Skeletal muscle tissue (tissue), 4 donors: ENCODE data around the gene PAK2. TPM values are rescaled to one million over a fixed set of nuclear protein-coding genes. Genes with fewer than 3 reads are reported as not detected.

ENCODE experiments used
- H3K27ac ChIP-seq: one replicate; pipeline ENCODE4 v1.7.0; 2013; ENCODE audit warnings: mild to moderate bottlenecking, low read depth, low read length, inconsistent platforms
- H3K27me3 ChIP-seq, 3 donors: one replicate each; pipeline ENCODE4 v1.7.0; 2013; ENCODE audit warnings: low read length in 3 of 3; ENCODE audit not compliant: control insufficient read depth in 3 of 3, insufficient read depth in 3 of 3
- H3K36me3 ChIP-seq, 3 donors: one replicate each; pipeline ENCODE4 v1.7.0; 2013; ENCODE audit warnings: low read length in 3 of 3; ENCODE audit not compliant: control insufficient read depth in 3 of 3, insufficient read depth in 3 of 3
- H3K4me1 ChIP-seq, 3 donors: one replicate each; pipeline ENCODE4 v1.7.0; 2013; ENCODE audit warnings: low read length in 3 of 3, mild to moderate bottlenecking in 3 of 3; ENCODE audit not compliant: control insufficient read depth in 3 of 3, insufficient read depth in 3 of 3
- H3K4me3 ChIP-seq, 3 donors: one replicate each; pipeline ENCODE4 v1.7.0; 2013; ENCODE audit warnings: low read length in 3 of 3
- H3K9ac ChIP-seq, 3 donors: one replicate each; pipeline ENCODE4 v1.7.0; 2013; ENCODE audit warnings: low read length in 3 of 3, mild to moderate bottlenecking in 3 of 3, moderate library complexity in 2 of 3, low read depth in 1 of 3
- H3K9me3 ChIP-seq, 3 donors: one replicate each; pipeline ENCODE4 v1.7.0; 2013; ENCODE audit warnings: low read length in 3 of 3; ENCODE audit not compliant: control insufficient read depth in 3 of 3
- total RNA-seq: library from RNA; depleted of rRNA; stranded (reverse); fragments of >200 nt; gene quantifications from one replicate; pipeline ENCODE4 v1.2.3, GENCODE V29; 2014
- donor health status: Osteomylitis.

Gene PAK2
- total RNA-seq, 1 donor from 2014 or later: 24.5 TPM

DNA sequence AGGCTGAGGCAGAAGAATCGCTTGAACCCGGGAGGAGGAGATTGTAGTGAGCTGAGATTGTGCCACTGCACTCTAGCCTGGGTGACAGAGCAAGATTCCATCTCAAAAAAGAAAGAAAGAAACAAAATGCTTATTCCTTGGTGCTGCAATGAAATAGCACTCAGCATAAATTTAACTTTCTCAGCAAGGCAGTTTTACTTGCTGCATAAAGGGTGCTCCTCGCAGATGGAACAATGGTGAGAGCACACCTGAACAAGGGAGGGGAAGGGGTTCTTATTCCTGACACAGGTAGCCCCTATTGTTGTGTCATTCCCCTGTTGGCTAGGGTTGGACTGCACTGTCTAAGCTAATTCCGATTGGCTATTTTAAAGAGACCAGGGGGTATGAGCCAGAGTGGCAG is 17.1 kb downstream of the PAK2 start:
- Histone ChIP-seq H3K9me3 (peaks cover 0 to 4% (median 0%) of the 10 kb centered on the region in 3 donors), H3K27me3 (no peaks in the 10 kb centered on the region), H3K36me3 (peaks cover 0 to 3% (median 0%) of the 10 kb centered on the region in 3 donors), H3K4me1 (peaks cover 0 to 13% (median 0%) of the 10 kb centered on the region in 3 donors), H3K9ac (no peak overlapping the region), H3K27ac (no peak overlapping the region), H3K4me3 (no peak overlapping the region)

DNA sequence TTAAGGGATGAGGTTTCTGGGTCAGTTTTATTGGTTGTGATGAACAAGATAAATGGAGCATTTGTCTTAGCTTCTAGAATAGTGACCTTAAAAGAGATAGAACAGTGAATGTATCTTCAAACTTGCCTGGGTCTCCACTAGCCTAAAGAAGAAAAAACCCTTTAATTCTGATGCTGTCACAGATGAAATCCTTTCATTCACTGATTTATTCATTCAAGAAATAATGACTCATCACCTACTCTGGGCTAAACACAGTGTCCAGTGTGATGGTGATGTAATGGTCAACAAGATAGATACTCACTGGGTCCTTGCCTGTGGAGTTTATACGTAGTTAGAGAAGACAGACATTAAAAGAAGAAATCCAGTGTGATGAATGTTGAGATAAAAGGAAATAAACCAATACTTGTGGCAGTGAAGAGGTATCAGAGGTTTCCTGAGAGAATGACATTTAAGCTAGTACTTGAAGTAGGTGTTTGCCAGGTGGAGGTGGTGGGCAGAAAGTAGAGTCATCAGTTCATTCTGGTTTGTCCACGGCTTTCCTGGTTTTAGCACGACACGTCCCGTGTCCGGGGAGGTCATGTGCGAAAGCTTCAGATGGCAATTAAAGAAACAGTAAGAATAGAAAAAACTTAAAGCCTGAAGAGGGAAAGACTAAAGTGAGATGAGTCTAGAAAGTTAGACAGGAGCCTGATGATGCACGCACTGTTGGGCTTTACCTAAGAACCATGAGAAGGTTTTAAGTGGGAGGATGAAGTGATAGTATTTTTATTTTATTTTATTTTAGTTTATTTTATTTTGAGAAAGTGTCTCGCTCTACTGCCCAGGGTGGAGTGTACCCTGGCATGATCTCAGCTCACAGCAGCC is 18.5 kb downstream of the PAK2 start:
- no peaks in the 10 kb centered on the region for H3K27me3 ChIP-seq
- H3K4me3 ChIP-seq: peak overlapping the region in 1 of 3 donors; percentile 0
- no peak overlapping the region for H3K27ac ChIP-seq
- peaks cover 0 to 4% (median 0%) of the 10 kb centered on the region in 3 donors for H3K9me3 ChIP-seq
- H3K9ac ChIP-seq: no peak overlapping the region
- H3K4me1 ChIP-seq: peaks cover 0 to 13% (median 0%) of the 10 kb centered on the region in 3 donors
- peaks cover 0 to 3% (median 0%) of the 10 kb centered on the region in 3 donors for H3K36me3 ChIP-seq

- Histone ChIP-seq H3K4me3 (no peak overlapping the region), H3K4me1 (no peaks in the 10 kb centered on the region), H3K27ac (no peak overlapping the region), H3K36me3 (no peaks in the 10 kb centered on the region), H3K27me3 (no peaks in the 10 kb centered on the region), H3K9me3 (no peaks in the 10 kb centered on the region), H3K9ac (no peak overlapping the region)
Observed at GRCh38 chr3:196763179-196763578, 23.5 kb downstream of the PAK2 start.

- Histone ChIP-seq H3K4me3 (no peak overlapping the region), H3K9ac (no peak overlapping the region)
Observed at GRCh38 chr3:196765454-196765853, 25.8 kb downstream of the PAK2 start.

GRCh38 chr3:196771067-196771466 is 31.4 kb downstream of the PAK2 start:
- no peak overlapping the region for H3K9ac ChIP-seq
- H3K9me3 ChIP-seq: no peaks in the 10 kb centered on the region
- no peaks in the 10 kb centered on the region for H3K27me3 ChIP-seq
- no peak overlapping the region for H3K4me3 ChIP-seq
- no peaks in the 10 kb centered on the region for H3K36me3 ChIP-seq
- H3K27ac ChIP-seq: no peak overlapping the region
- peaks cover 6 to 16% (median 8%) of the 10 kb centered on the region in 3 donors for H3K4me1 ChIP-seq

More at GRCh38 chr3:196765454-196765853, 25.8 kb downstream of the PAK2 start:
- H3K36me3 ChIP-seq: no peaks in the 10 kb centered on the region
- no peak overlapping the region for H3K27ac ChIP-seq
- no peaks in the 10 kb centered on the region for H3K4me1 ChIP-seq
- H3K9me3 ChIP-seq: no peaks in the 10 kb centered on the region
- H3K27me3 ChIP-seq: no peaks in the 10 kb centered on the region

DNA sequence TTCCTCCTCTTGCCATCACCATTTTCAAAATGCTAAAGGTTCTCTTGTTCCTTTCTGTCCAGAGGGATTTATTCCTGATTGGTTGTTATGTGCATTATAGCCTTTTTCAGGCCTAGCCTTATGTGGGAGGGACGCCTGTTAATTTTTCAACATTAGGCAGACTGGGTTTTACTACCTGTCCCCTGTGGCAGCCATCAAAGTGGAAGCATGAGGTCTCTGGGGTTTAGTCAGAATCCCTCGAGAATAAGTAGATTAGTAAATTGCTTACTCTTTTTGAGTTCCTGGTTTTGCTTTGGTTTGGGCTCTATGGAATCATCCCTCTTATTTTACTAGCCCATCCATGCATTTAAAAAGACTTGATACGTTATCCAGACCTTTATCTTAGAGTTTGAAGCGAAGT is 32.4 kb downstream of the PAK2 start:
- H3K27ac ChIP-seq: no peak overlapping the region
- no peaks in the 10 kb centered on the region for H3K9me3 ChIP-seq
- H3K36me3 ChIP-seq: no peaks in the 10 kb centered on the region
- H3K4me1 ChIP-seq: peaks cover 6 to 19% (median 8%) of the 10 kb centered on the region in 3 donors
- no peaks in the 10 kb centered on the region for H3K27me3 ChIP-seq
- no peak overlapping the region for H3K9ac ChIP-seq
- no peak overlapping the region for H3K4me3 ChIP-seq

GRCh38 chr3:196772897-196773296 is 33.2 kb downstream of the PAK2 start:
- Histone ChIP-seq H3K27ac (no peak overlapping the region), H3K9ac (no peak overlapping the region), H3K27me3 (no peaks in the 10 kb centered on the region), H3K4me3 (no peak overlapping the region), H3K36me3 (no peaks in the 10 kb centered on the region), H3K9me3 (no peaks in the 10 kb centered on the region), H3K4me1 (peaks cover 6 to 19% (median 8%) of the 10 kb centered on the region in 3 donors)

GRCh38 chr3:196774191-196774820 is 34.6 kb downstream of the PAK2 start:
- no peaks in the 10 kb centered on the region for H3K9me3 ChIP-seq
- H3K4me3 ChIP-seq: peak overlapping the region in 1 of 3 donors; percentile 12
- peak overlapping the region; percentile 61 for H3K27ac ChIP-seq
- no peaks in the 10 kb centered on the region for H3K27me3 ChIP-seq
- no peak overlapping the region for H3K9ac ChIP-seq
- H3K36me3 ChIP-seq: no peaks in the 10 kb centered on the region
- peaks cover 9 to 27% (median 14%) of the 10 kb centered on the region in 3 donors for H3K4me1 ChIP-seq

DNA sequence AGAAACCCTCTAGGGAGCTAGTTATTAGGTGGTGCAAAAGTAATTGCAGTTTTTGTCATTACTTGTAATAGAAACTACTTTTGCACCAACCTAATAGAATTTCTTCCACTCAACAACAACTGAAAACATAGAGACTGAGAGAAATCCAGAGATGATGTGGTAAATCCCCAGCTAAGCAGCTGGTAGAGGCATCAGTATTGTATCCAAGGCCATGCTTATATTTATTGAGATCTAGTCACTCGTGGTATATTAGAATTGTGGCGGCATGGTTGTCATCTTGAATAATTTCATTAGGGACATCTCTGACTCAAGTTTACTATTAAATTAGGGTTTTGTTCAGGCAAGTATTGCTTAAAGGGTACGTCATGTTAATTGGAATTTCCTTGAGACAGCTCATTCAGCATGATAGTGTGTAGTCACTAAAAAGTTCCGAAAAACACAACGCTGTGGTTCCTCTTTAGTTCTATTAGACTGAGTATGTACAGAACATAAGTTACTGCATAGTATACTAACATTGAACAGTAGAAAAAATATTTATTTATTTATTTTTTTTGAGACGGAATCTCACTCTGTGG is 35.3 kb downstream of the PAK2 start:
- H3K36me3 ChIP-seq: peaks cover 0 to 2% (median 0%) of the 10 kb centered on the region in 3 donors
- H3K27me3 ChIP-seq: no peaks in the 10 kb centered on the region
- H3K9me3 ChIP-seq: no peaks in the 10 kb centered on the region
- peaks cover 9 to 30% (median 14%) of the 10 kb centered on the region in 3 donors for H3K4me1 ChIP-seq
- no peak overlapping the region for H3K4me3 ChIP-seq
- H3K9ac ChIP-seq: no peak overlapping the region
- H3K27ac ChIP-seq: peak overlapping the region; percentile 61

DNA sequence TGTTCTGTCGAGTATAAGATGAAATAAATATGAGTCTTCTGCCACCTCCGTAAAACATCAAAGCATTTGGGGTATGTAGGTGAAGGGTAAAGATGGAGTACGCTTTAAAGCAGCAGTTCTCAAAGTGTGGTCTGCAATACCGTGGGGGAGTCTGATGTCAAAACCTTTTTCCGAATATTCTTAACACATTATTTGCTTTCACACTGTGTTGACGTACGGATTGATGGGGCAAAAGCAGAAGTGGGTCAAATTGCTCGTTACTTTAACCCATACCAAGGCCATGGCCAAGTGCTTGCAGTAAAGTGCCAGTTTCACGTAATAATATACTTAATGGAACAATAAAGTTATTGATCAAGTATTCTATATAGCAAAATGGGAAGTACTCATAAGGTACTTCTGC is 36.3 kb downstream of the PAK2 start:
- Histone ChIP-seq H3K9me3 (no peaks in the 10 kb centered on the region), H3K36me3 (peaks cover 0 to 4% (median 0%) of the 10 kb centered on the region in 3 donors), H3K4me1 (peaks cover 9 to 30% (median 14%) of the 10 kb centered on the region in 3 donors), H3K27me3 (no peaks in the 10 kb centered on the region), H3K4me3 (no peak overlapping the region), H3K27ac (no peak overlapping the region), H3K9ac (no peak overlapping the region)
